Activated CD4-positive, alpha-beta T cell treated with anti-CD3 and anti-CD28 coated beads, Interleukin-2, amount 10 ng/mL, durations not matched to agents 7 days and 5 days (primary cell): ENCODE measurements around the gene EPB41L4A. TPM values are rescaled to one million over a fixed set of nuclear protein-coding genes. Genes with fewer than 3 reads are reported as not detected.
"Not testable (repeated sequence)": the region's sequence is repeated elsewhere in the genome, so short reads cannot be mapped to it uniquely, and the experiment has no call there.

Source experiments
- CTCF ChIA-PET: fragments of 350-600 bp; sonication (Branson Sonifier 250); formaldehyde crosslinking; loops from one replicate; lab custom pipeline; 2021; ENCODE audit warnings: antibody characterized with exemption; lab: Charles Lee
- POLR2A ChIA-PET: fragments of 350-600 bp; sonication (Branson Sonifier 250); formaldehyde crosslinking; loops from one replicate; lab custom pipeline; 2021; ENCODE audit warnings: antibody characterized with exemption; lab: Charles Lee
- DNase-seq: peaks from one replicate; pipeline ENCODE4 v3.0.0-alpha.2; 2020
- H3K27ac Mint-ChIP-seq: one replicate; pipeline ENCODE4 v1.8.0; 2021; ENCODE audit warnings: mild to moderate bottlenecking, moderate library complexity, mixed read lengths
- H3K27me3 Mint-ChIP-seq: one replicate; pipeline ENCODE4 v1.8.0; 2021; ENCODE audit warnings: mixed read lengths
- H3K36me3 Mint-ChIP-seq: one replicate; pipeline ENCODE4 v1.8.0; 2021; ENCODE audit warnings: low read depth, mixed read lengths
- H3K4me1 Mint-ChIP-seq: one replicate; pipeline ENCODE4 v1.8.0; 2021; ENCODE audit warnings: mixed read lengths
- H3K4me3 Mint-ChIP-seq: one replicate; pipeline ENCODE4 v1.8.0; 2021; ENCODE audit warnings: mild to moderate bottlenecking, moderate library complexity, mixed read lengths
- H3K9me3 Mint-ChIP-seq: one replicate; pipeline ENCODE4 v1.8.0; 2021; ENCODE audit warnings: mixed read lengths
- total RNA-seq, 2 experiments: library from RNA; stranded (reverse); gene quantifications; one replicate each; pipeline ENCODE4 v1.2.3, GENCODE V29; 2021

The EPB41L4A gene
- total RNA-seq, 2 experiments from 2014 or later: 0.62 to 1.2 TPM

- no peaks in the 10 kb centered on the region for H3K36me3 Mint-ChIP-seq
- CTCF ChIA-PET: no interaction called here
- no peak for DNase-seq
Observed at GRCh38 chr5:112247960-112248359, 171.1 kb downstream of the EPB41L4A start.

GRCh38 chr5:112245656-112246055 is 173.4 kb downstream of the EPB41L4A start:
- peaks cover 18% of the 10 kb centered on the region for H3K27me3 Mint-ChIP-seq
- no peak overlapping the region for H3K27ac Mint-ChIP-seq
- ChIA-PET POLR2A (no interaction called here), CTCF (no interaction called here)
- no peaks in the 10 kb centered on the region for H3K36me3 Mint-ChIP-seq
- H3K4me1 Mint-ChIP-seq: no peaks in the 10 kb centered on the region
- no peak for DNase-seq
- H3K4me3 Mint-ChIP-seq: no peak overlapping the region
- H3K9me3 Mint-ChIP-seq: no peaks in the 10 kb centered on the region

More at GRCh38 chr5:112247960-112248359, 171.1 kb downstream of the EPB41L4A start:
- POLR2A ChIA-PET: no interaction called here
- peaks cover 8% of the 10 kb centered on the region for H3K27me3 Mint-ChIP-seq
- no peak overlapping the region for H3K4me3 Mint-ChIP-seq
- no peak overlapping the region for H3K27ac Mint-ChIP-seq
- no peaks in the 10 kb centered on the region for H3K9me3 Mint-ChIP-seq
- no peaks in the 10 kb centered on the region for H3K4me1 Mint-ChIP-seq

- no peak overlapping the region for H3K4me3 Mint-ChIP-seq
- no peak for DNase-seq
- ChIA-PET POLR2A (no interaction called here), CTCF (interaction anchor here (1.3 kb wide), 1 partner anchor 9 kb away, joined by 3 read pairs; no protein-coding TSS in a partner anchor)
- H3K27me3 Mint-ChIP-seq: peaks cover 22% of the 10 kb centered on the region
- H3K36me3 Mint-ChIP-seq: no peaks in the 10 kb centered on the region
- no peaks in the 10 kb centered on the region for H3K4me1 Mint-ChIP-seq
- no peak overlapping the region for H3K27ac Mint-ChIP-seq
- H3K9me3 Mint-ChIP-seq: no peaks in the 10 kb centered on the region
Observed at GRCh38 chr5:112239996-112240395, 179.1 kb downstream of the EPB41L4A start.

- ChIA-PET CTCF (no interaction called here), POLR2A (no interaction called here)
- H3K27me3 Mint-ChIP-seq: peaks cover 20% of the 10 kb centered on the region
- H3K4me1 Mint-ChIP-seq: no peaks in the 10 kb centered on the region
- H3K36me3 Mint-ChIP-seq: no peaks in the 10 kb centered on the region
- H3K4me3 Mint-ChIP-seq: no peak overlapping the region
- no peak overlapping the region for H3K27ac Mint-ChIP-seq
- no peak for DNase-seq
- no peaks in the 10 kb centered on the region for H3K9me3 Mint-ChIP-seq
Observed at GRCh38 chr5:112238473-112238872, 180.6 kb downstream of the EPB41L4A start.

GRCh38 chr5:112237456-112237855 is 181.6 kb downstream of the EPB41L4A start:
- no peaks in the 10 kb centered on the region for H3K9me3 Mint-ChIP-seq
- no peaks in the 10 kb centered on the region for H3K36me3 Mint-ChIP-seq
- H3K27me3 Mint-ChIP-seq: peaks cover 18% of the 10 kb centered on the region
- POLR2A ChIA-PET: no interaction called here
- H3K4me3 Mint-ChIP-seq: no peak overlapping the region
- H3K27ac Mint-ChIP-seq: no peak overlapping the region
- CTCF ChIA-PET: interaction anchor here (0.6 kb wide), 1 partner anchor 1137 kb away, joined by 3 read pairs; no protein-coding TSS in a partner anchor
- H3K4me1 Mint-ChIP-seq: no peaks in the 10 kb centered on the region
- DNase-seq: no peak

GRCh38 chr5:112234000-112234399 is 185.1 kb downstream of the EPB41L4A start:
- ChIA-PET CTCF (no interaction called here), POLR2A (no interaction called here)
- H3K9me3 Mint-ChIP-seq: no peaks in the 10 kb centered on the region
- H3K4me3 Mint-ChIP-seq: no peak overlapping the region
- H3K4me1 Mint-ChIP-seq: no peaks in the 10 kb centered on the region
- peaks cover 4% of the 10 kb centered on the region for H3K27me3 Mint-ChIP-seq
- no peak for DNase-seq
- H3K27ac Mint-ChIP-seq: no peak overlapping the region
- H3K36me3 Mint-ChIP-seq: no peaks in the 10 kb centered on the region

- Mint-ChIP-seq H3K9me3 (no peaks in the 10 kb centered on the region), H3K36me3 (no peaks in the 10 kb centered on the region), H3K4me3 (no peak overlapping the region), H3K4me1 (no peaks in the 10 kb centered on the region), H3K27ac (no peak overlapping the region), H3K27me3 (peaks cover 4% of the 10 kb centered on the region)
- DNase-seq: no peak
- ChIA-PET CTCF (no interaction called here), POLR2A (no interaction called here)
Observed at GRCh38 chr5:112232667-112233066, 186.4 kb downstream of the EPB41L4A start.

GRCh38 chr5:112230606-112231005 is 188.5 kb downstream of the EPB41L4A start:
- Mint-ChIP-seq H3K27ac (no peak overlapping the region), H3K9me3 (no peaks in the 10 kb centered on the region), H3K4me1 (no peaks in the 10 kb centered on the region), H3K27me3 (peaks cover 3% of the 10 kb centered on the region), H3K36me3 (no peaks in the 10 kb centered on the region), H3K4me3 (no peak overlapping the region)
- CTCF ChIA-PET: interaction anchor here (1.0 kb wide), 1 partner anchor 9 kb away, joined by 3 read pairs; no protein-coding TSS in a partner anchor
- no peak for DNase-seq
- POLR2A ChIA-PET: no interaction called here

- POLR2A ChIA-PET: no interaction called here
- CTCF ChIA-PET: no interaction called here
- no peak overlapping the region for H3K4me3 Mint-ChIP-seq
Observed at GRCh38 chr5:112228667-112229066, 190.4 kb downstream of the EPB41L4A start.

GRCh38 chr5:112227911-112228631 is 191.0 kb downstream of the EPB41L4A start:
- Mint-ChIP-seq H3K27ac (no peak overlapping the region), H3K9me3 (no peaks in the 10 kb centered on the region)
- POLR2A ChIA-PET: no interaction called here

More at GRCh38 chr5:112228667-112229066, 190.4 kb downstream of the EPB41L4A start:
- Mint-ChIP-seq H3K4me1 (no peaks in the 10 kb centered on the region), H3K9me3 (no peaks in the 10 kb centered on the region), H3K27me3 (peaks cover 3% of the 10 kb centered on the region), H3K27ac (no peak overlapping the region), H3K36me3 (no peaks in the 10 kb centered on the region)
- DNase-seq: no peak

GRCh38 chr5:112226215-112226614 is 192.9 kb downstream of the EPB41L4A start:
- Mint-ChIP-seq H3K36me3 (no peaks in the 10 kb centered on the region), H3K27me3 (peaks cover 3% of the 10 kb centered on the region), H3K9me3 (no peaks in the 10 kb centered on the region), H3K4me3 (no peak overlapping the region), H3K4me1 (no peaks in the 10 kb centered on the region), H3K27ac (no peak overlapping the region)
- CTCF ChIA-PET: no interaction called here
- POLR2A ChIA-PET: no interaction called here
- no peak for DNase-seq

More at GRCh38 chr5:112227911-112228631, 191.0 kb downstream of the EPB41L4A start:
- no peaks in the 10 kb centered on the region for H3K36me3 Mint-ChIP-seq
- no peaks in the 10 kb centered on the region for H3K4me1 Mint-ChIP-seq
- DNase-seq: no peak
- H3K4me3 Mint-ChIP-seq: no peak overlapping the region
- H3K27me3 Mint-ChIP-seq: peaks cover 3% of the 10 kb centered on the region
- CTCF ChIA-PET: no interaction called here

- H3K4me3 Mint-ChIP-seq, H3K4me1 Mint-ChIP-seq, H3K36me3 Mint-ChIP-seq, H3K27ac Mint-ChIP-seq, DNase-seq, POLR2A ChIA-PET, H3K9me3 Mint-ChIP-seq: not testable (repeated sequence)
- CTCF ChIA-PET: interaction anchor here (0.6 kb wide), 1 partner anchor 337 kb away, joined by 3 read pairs; no protein-coding TSS in a partner anchor
- H3K27me3 Mint-ChIP-seq: peaks cover 11% of the 10 kb centered on the region
Observed at GRCh38 chr5:112222997-112223396, 196.1 kb downstream of the EPB41L4A start.

GRCh38 chr5:112221128-112221527 is 197.9 kb downstream of the EPB41L4A start:
- H3K36me3 Mint-ChIP-seq: no peaks in the 10 kb centered on the region
- peaks cover 12% of the 10 kb centered on the region for H3K27me3 Mint-ChIP-seq
- H3K4me3 Mint-ChIP-seq: no peak overlapping the region
- H3K9me3 Mint-ChIP-seq: no peaks in the 10 kb centered on the region
- no peaks in the 10 kb centered on the region for H3K4me1 Mint-ChIP-seq
- ChIA-PET POLR2A (no interaction called here), CTCF (no interaction called here)
- no peak for DNase-seq
- no peak overlapping the region for H3K27ac Mint-ChIP-seq
